NCI-H2029 (cell line): ENCODE results near the gene PRDM7.

Source experiments
- DNase-seq: peaks from one replicate; lab custom pipeline; 2025; lab: John Stamatoyannopoulos, UW

Gene PRDM7

GRCh38 chr16:90035902-90036301 is 41.2 kb downstream of the PRDM7 start:
- no peak for DNase-seq

- no peak for DNase-seq
Observed at GRCh38 chr16:90034504-90034903, 42.6 kb downstream of the PRDM7 start.

GRCh38 chr16:90033387-90033786 is 43.7 kb downstream of the PRDM7 start:
- no peak for DNase-seq

- DNase-seq, result no peak
Observed at GRCh38 chr16:90032674-90033331, 44.3 kb downstream of the PRDM7 start.

DNA sequence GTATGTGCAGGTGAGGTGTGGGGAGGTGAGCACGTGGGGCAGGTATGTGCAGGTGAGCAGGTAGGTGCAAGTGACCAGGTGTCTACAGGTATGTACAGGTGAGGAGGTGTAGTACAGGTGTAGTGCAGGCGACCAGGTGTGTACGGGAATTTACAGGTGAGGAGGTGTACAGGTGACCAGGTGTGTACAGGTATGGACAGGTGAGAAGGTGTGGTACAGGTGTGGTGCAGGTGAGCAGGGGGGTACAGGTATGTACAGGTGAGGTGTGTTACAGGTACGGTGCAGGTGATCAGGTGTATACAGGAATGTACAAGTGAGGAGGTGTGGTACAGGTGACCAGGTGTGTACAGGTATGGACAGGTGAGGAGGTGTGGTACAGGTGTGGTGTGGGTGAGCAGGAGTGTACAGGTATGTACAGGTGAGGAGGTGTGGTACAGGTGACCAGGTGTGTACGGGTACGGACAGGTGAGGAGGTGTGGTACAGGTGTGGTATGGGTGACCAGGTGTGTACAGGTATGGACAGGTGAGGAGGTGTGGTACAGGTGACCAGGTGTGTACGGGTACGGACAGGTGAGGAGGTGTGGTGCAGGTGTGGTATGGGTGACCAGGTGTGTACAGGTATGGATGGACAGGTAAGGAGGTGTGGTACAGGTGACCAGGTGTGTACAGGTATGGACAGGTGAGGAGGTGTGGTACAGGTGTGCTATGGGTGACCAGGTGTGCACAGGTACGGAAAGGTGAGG is 45.0 kb downstream of the PRDM7 start:
- DNase-seq, result no peak

GRCh38 chr16:90031186-90031930 is 45.8 kb downstream of the PRDM7 start:
- DNase-seq, result no peak

GRCh38 chr16:90028985-90029384 is 48.1 kb downstream of the PRDM7 start:
- no peak for DNase-seq

DNA sequence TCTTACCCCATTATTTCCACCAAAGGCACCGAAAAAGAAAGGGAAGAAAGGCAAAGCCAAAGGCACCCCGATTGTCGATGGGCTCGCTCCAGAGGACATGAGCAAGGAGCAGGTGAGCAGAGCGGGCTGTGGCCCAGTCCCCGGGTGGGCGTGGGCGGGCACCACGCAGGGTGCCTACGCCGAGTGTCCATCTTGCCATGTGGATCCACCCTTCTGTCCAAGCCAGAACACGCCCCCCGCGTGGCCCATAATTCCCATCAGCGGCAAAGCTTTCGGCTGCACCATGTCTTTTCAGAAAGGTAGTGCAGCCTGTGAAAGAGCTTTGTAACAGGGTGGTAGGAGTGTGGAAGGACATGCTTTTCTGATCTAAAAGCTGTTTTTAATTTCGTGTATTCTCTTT is 49.5 kb downstream of the PRDM7 start:
- DNase-seq, result no peak

DNA sequence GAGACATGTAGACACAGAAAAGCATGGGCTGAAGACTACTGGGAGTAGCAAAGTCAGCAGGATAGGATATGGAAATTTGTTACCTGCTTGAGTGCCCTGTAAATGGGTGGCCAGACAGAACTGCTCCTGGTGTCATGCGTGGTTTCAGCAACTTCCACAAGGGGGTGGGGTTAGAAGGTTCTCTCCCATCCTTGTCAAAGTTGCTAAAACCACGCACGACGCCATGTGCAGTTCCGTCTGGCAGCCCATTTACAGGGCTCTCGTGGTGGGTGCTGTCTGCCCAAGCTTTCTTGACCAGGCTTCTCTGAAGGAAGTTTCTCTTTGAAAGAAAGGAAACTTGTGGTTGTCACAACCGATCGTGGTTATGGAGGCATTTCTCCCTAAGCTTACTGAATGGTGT is 51.0 kb downstream of the PRDM7 start:
- DNase-seq, result no peak

DNA sequence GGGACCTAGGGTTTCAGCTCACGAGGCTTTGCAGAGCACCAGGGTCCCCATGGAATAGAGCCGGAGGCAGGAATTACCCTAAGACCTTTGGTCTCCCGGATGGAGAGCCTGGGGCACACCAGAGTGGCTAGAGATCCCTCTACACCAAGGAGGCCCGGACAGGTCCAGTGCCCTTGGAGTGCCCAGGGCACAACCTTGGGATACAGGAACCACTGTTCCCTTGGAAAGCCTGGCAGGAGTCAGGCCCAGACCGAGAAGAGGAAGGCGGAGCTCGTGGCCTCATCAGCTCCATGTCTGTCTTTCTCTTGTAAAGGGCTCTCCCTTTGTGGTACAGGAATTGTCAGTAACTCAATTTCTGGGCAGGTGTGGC is 54.1 kb downstream of the PRDM7 start:
- DNase-seq, result no peak

DNA sequence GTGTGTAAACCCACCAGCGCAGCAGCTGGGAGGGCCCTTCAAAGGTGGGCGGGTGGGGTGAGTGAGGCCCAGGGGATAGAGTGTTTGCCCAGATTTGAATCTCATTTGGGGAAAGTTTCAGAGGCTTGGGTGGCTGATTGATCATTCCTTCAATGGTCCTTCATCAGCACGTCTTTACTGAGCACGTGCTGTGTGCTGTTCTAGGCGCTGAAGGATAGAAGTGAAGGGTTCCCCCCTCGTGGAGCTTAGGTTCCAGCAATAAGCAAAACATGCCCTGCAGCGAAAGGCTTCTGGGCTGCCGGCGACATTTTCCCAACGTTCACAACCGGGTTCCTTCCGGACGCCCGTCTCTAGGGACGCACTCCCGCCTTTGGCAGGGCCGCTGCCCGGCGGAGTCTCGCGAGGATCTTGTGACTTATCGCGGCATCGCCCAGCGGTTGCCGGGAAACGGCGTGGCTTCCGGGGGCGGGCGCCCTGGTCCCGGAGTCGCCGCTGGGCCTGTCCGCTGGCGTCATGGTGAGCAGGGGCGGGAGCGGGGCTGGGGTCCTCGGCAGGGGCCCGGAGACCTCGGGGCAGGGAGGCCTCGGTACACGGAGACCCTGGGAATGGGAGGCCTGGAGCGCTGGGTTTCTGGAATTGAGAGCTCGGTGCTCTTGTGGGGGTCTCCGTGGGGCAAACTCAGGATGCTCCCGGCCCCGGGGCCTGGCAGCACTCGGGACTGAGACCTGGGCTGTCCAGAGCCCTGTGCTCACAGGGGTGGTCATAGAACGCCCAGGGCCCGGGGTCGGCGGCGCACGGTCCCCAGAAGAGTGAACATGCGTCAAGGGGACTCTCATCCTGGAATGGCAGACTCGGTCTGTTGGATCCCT is 54.7 kb downstream of the PRDM7 start:
- DNase-seq, result peak; percentile 71

- no peak for DNase-seq
Observed at GRCh38 chr16:90020838-90021382, 56.2 kb downstream of the PRDM7 start.

DNA sequence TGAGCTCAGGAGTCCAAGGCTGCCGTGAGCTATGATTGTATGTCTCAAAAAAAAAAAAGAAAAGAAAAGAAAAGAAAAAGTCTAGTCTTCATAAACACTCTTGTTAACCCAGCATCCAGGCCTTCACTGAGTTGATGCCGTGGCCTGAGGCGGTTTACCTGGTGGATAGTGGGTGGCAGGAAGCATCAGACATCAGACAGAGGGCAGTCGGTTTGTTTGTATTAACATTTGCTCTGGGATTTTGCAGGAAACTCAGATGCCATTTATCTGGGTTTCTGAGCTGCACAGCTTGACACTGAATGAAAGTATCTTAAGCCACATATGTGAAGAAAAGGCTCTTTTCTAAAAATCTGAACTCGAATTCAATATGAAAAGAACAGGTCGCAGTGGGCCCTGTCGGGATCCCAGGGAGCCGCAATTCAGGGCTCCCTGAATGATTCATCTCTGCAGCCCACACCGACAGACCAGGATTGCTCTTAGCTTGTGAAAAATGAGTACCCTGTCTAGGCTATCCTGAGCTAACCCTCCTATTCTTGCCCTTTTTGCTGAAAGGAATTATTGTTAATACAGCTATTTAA is 56.8 kb downstream of the PRDM7 start:
- no peak for DNase-seq

- no peak for DNase-seq
Observed at GRCh38 chr16:90019543-90020259, 57.4 kb downstream of the PRDM7 start.

GRCh38 chr16:90018652-90019542 is 58.2 kb downstream of the PRDM7 start, which contains the start of gene DBNDD1:
Gene DBNDD1 (minus strand): TSS chr16:90019456. CDS start chr16:90019341, 115 bp downstream.
- DNase-seq, result no peak

- no peak for DNase-seq
Observed at GRCh38 chr16:90018297-90018651, 58.9 kb downstream of the PRDM7 start.

- no peak for DNase-seq
Observed at GRCh38 chr16:90016339-90016950, 60.7 kb downstream of the PRDM7 start.

DNA sequence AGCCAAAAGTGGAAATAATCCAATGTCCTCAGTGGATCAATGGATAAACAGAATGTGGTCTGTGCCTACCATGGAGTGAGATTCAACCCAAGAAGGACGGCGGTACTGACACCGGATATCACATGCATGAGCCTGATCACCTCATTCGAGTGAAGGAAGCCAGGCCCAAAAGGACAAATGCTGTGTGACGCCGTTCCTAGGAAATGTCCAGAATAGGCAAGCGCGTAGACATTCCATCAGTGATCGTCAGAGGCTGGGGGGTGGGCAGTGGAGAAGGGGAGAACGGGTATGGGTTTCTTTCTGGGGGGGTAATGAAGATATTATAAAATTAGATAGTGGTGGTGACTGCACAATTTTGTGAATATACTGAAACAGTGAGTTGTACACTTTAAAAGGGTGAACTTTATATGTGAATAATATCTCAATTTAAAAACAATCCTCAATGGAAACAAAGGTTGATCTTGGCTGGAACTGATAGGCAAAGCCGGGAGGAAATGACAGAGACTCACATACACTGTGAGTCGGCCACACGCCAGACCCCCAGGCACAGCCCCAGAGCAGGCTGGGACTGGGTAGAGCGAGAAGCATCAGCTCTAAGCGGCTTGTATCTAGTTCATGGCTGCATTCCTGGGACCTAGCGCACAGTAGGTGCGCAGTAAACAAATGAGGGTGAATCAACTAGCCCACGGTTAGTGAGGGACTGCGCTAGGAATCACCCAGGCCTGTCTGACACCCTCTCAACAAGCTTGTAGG is 61.4 kb downstream of the PRDM7 start:
- DNase-seq, result no peak
